NCI-H2029 (cell line): Measurements from ENCODE around the gene AGRN.
"Not testable (repeated sequence)": the region's sequence is repeated elsewhere in the genome, so short reads cannot be mapped to it uniquely, and the experiment has no call there.

Experiments
- DNase-seq: peaks from one replicate; lab custom pipeline; 2025; lab: John Stamatoyannopoulos, UW

The AGRN gene

DNA sequence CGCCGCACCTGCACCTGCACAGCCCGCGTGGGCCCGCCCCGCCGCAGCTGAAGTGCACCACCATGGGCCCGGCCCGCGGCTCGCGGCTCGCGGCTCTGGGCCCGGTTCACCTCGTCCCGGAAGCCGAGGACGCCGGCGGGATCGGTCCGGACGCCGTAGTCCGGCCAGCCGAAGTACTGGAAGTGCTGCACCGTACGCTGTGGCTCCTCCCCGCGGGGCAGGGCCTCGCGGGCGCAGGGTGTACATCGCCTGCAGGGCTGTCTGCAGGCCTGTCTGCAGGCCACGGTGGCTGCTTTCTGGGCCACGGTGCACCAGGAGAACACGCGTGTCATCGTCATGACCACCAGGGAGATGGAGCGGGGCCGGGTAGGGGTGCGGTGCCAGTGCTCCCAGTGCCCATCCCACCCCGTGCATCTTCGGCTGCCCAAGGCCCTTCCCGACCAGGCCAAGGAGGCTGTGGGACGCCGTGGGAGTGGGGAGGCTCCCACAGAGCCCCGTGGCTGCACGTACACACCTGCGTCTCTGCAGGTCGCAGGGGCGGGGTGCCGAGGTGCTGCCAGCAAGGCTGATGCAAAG is 47.5 kb downstream of the AGRN start:
- DNase-seq = no peak

DNA sequence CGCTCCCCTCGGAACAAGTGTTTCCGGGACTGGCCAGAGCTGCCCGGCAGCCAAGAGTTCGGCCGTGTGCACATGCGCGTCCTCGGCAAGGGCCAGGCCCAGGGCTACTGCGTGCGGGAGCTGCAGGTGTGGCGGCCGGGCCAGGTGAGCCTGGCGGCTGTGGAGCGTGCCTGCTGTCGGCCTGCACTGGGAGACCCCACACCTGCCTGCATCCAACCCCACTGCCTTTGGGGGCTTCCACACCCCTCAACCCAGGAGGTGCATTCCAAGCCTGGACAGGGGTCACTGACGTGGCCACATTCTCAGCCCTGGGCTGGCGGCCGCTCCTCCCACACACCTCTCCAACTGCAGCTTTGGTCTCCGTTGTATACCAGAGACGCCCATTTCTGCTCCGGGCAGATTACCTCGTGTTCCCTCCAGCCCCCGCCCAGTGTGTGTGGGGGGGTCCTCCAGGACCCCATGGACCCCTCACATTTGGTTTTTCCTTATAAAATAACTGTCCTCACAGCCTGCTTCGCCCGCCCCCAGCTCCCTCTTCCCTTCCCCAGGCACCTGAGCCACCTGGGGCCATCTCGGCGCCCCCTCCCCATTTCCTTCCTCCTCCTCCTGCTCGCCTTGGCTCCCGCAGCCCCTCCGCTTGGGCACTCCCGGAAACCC is 48.1 kb downstream of the AGRN start:
- DNase-seq = peak; percentile 18

GRCh38 chr1:1068517-1069055 is 48.7 kb downstream of the AGRN start:
- DNase-seq = peak; percentile 46

- peak; percentile 51 for DNase-seq
Measured at GRCh38 chr1:1069056-1069710, 49.3 kb downstream of the AGRN start.

DNA sequence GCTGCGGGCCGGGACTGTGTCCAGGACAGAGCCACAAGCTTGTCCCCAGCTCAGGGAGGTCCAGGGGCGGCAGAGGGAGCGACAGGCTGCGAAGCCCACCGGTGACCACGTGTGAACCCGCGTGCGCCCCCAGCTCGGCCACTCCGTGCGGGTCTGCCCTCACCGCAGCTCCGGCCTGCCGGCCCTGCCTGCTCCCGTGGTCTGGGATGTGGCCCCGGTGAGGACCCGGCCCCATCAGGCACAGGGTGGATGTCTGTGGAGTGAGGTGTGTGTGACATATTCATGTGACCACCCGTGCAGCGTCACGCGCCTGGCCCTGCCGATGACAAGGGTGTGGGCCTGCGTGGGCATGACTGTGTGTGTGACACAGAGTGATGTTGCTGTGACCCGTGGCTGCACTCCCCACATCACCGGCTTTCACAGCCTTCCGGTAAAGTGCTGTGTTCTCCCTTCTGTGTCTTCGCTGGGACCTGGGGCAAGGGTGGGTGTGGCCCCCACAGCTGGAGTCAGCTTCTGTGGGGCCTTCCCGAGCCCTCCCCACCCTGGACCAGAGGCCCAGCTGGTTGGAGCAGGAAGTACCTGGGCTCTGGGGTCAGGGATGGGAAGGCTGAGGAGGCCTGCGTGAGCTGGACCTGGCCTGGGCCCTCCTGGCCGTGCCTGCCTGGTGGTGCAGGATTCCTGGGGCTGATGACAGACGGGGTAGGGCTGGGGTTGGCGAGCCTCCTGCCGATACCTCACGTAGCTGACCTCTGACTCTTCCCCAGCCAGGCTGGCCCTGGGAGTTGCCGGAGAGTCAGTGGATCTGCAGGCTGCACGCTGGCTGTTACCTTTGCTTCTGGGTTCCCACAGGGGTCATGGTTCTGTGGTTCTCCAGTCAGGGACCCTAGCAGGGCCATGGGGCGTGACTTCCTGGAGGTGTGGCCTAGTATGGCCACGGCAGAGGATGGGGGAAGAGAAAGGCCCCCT is 50.1 kb downstream of the AGRN start:
- no peak for DNase-seq

DNA sequence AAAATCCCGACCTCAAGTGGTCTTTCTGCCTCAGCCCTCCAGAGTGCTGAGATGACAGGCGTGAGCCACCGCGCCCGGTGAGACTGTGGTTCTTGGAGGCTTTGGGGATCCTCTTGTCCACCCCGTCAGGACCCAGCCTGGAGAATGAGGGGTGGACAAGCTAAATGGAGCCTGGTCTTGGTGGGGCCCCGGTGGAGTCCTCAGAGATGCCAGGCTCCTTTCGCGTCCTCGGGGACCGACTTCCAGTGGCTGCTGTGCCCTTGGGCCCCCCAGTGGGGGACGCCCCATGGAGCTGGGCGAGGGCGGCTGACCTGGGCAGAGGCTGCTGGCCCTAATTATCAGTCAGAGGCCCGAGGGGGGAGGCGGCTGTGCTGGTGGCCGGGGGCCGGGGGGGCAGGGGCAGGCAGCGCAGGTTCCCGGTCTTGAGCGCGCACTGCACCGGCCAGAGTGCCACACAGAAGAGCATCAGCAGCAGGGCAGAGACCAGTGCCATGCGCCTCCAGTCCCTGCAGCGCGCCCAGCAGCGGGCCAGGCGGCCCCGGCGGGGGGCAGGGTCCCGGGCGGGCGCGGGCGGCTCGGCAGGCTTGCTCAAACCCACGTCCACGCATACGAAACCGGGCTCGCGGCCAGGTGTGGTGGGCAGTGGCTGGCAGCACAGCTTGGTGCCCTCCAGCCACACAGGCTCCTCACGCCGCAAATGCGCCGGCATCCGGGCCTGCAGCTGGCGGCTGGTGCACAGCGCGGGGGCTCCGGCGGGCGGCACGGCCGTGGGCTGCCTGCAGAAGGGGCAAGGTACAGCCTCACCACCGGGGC is 51.8 kb downstream of the AGRN start:
- no peak for DNase-seq

DNA sequence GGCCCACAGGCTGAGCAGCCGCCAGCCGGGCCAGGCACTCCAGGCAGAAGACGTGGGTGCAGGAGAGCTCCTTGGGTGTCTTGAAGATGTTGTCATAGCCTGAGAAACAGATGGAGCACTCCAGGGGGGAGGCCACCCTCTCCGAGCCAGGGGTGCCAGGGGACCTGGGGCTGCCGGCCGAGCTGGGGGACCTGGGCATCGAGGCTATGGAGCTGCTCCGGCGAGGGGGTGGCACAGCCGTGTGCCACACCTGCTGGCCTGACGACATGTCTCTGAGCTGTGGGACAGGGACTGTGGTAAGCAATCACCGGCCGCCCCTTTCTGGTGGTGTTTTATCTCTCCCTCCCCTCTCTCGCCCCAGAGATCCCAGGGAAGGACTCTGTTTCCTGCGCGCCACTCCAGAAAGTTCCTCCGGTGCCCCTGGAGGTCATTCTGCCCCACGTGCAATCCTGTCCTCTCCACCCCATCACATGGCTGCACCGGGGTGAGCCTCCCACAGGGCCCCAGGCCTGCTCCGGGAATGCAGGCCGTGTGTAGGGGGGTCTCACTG is 52.5 kb downstream of the AGRN start:
- DNase-seq = no peak

GRCh38 chr1:1072849-1073742 is 53.2 kb downstream of the AGRN start:
- DNase-seq = no peak

- no peak for DNase-seq
Measured at GRCh38 chr1:1073743-1074587, 54.0 kb downstream of the AGRN start, which contains the start of gene RNF223. RNF223 (minus strand) TSS chr1:1074306; CDS start chr1:1072566, 1,740 bp downstream.

DNA sequence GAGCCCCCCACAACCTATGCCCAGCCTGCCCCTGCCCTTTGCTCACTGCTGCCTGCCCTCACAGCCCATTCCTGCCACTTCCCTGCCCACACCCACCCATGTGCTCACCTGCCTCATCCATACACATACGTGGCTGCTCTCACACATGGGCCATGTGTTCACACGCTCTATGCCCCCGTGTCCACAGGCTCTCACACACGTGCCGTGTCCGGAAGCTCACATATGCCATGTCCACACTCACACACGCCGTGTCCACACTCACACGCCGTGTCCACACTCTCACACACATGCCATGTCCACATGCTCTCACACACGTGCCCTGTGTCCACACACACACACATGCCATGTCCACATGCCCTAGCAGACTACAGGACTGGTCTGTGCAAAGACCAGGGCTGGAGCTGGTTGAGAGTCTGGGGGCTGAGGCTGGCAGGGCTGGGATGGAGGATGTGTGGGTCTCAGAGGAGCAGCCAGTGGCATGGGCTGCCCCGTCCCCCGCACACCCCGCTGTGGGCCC is 54.8 kb downstream of the AGRN start:
- no peak for DNase-seq

- no peak for DNase-seq
Measured at GRCh38 chr1:1075148-1075935, 55.4 kb downstream of the AGRN start.

- DNase-seq = not testable (repeated sequence)
Measured at GRCh38 chr1:1077396-1077795, 57.5 kb downstream of the AGRN start.

DNA sequence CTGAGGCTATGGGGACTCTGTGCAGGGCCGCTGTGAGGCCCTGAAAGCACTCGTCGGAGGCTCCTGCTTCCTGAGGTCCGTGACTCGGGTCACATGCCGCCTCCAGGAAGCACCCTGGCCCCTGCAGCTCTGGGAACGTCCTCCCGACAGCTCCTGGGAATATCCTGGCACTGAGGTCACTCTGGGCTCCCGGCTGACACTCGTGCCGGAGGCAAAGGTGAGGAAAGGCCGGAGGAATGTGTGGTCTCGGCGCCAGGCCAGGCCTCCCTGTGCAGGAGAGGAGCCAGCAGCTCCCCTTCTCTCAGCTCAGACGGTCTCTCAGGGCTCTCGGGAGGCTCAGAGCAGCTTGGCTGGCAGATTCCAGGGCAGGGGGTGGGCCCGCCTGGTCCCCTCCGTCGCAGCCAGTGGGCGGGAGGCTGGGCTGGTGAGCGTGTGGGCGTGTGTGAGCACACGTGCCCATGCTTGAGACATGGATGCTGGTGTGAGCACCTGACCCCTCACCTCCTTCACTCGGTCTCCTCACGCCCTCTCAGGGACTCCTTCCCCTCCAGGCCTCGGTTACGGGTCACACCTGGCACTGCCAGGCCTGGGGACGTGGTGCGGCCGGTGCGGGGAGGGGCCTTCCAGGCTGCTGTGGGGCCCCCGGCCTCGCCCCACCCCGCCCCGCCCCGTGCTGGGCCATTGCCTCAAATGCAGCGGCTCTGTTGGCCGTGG is 59.6 kb downstream of the AGRN start:
- DNase-seq = no peak

DNA sequence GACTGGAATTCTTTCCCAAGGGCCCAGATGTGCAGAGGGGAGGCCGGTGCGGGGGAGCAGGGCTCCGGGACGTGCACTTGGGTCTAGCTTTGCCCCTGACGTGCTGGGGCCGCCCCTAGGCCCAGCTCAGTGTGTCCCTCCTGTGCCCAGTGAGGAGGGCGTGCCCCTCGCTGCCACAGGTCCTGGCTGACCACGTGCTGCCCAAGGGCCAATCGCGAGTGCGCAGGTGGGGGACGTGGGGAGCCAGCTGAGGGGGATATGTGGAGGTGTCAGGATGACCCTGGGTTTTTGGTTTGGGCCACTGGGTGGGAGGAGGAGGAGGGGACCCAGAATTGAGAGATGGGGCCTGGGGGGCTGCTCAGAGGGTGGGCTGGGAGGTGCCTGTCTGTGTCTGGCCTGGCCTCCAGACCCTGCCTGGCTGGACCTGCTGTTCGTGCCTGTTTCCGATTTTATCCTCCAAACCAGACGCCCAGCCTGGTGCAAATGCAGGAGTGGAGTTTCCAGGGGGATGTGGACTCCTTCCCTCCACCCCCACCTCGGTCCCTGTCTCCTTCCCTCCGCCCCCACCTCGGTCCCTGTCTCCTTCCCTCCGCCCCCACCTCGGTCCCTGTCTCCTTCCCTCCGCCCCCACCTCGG is 60.3 kb downstream of the AGRN start:
- DNase-seq = no peak

- DNase-seq = no peak
Measured at GRCh38 chr1:1080951-1081310, 61.0 kb downstream of the AGRN start.
